T-helper 2 cell (primary cell): ENCODE measurements around the gene MLPH.

ENCODE experiments used
- DNase-seq, 5 experiments: peaks; one replicate each; pipeline versions ENCODE4 v3.0.0 to v3.0.0-alpha.2; 2012 to 2022

MLPH gene

DNA sequence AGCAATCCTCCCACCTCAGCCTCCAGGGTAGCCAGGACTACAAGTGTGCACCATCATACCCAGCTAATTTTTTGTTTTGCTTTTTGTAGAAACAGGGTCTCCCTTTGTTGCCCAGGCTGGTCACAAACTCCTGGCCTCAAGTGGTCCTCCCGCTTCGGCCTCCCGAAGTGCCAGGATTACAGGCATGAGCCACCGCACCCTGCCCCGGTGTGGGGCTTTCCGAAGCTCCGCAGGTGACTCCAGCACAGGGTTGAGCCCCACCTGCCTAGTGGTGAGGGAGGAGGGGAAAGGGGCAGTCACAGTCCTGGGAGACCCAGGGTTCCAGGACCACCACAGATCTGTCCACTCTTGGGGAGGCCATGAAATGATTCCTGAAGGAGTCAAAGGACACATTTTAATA, 84.5 kb downstream of the MLPH start:
- no peak for DNase-seq

DNA sequence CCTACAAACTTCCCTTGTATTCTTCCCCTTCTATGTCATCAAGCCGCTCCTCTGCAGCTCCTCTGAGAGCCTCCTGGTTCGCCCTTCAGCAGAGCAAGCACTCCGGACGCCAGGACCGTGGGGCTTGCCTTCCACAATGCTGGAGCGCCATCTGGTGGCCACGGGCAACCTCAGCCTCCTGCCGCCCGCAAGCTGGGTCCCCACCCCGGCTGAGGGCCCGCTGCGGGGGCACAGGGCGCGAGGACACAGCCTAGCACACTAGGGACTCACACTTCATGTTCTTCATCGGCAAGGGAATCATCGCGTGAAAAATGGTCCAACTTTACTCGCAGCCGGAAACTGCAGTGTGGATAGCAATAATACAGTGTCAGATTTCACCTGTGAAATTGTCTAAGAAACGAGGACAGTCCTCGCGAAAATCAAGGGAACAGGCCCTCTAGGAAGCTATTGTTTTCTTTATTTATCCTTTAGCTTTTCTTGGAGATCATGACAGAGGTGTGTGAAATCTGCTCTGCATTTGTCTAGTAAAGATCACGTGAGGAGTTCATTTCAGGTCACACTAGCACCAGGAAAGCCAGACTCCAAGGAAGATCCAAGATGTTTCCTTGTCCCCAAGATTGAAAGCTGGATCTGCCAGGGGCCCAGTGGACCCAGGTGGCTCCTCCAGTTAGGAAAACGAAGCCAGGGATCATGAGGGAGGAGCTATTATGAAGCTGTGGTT, 85.1 kb downstream of the MLPH start:
- peak; percentile 52 to 83 (median 77) for DNase-seq

DNA sequence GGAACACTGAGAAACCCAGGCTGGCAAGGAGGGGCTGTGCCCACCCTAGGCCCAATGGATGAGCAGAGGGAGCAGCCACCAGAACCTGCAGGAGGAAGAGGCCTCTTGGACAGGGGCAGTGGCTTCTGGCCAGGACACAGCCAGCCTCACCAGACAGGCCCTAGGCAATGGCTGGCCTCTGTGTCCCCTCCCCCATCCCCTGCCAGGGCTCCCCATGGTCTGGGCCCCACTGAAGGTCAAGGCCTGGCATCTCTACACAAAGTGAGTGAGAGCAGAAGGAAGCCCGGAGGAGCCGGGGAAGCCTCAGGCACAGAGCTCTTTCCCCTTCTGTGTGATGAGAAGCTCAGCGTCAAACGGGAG, 85.7 kb downstream of the MLPH start:
- no peak for DNase-seq

DNA sequence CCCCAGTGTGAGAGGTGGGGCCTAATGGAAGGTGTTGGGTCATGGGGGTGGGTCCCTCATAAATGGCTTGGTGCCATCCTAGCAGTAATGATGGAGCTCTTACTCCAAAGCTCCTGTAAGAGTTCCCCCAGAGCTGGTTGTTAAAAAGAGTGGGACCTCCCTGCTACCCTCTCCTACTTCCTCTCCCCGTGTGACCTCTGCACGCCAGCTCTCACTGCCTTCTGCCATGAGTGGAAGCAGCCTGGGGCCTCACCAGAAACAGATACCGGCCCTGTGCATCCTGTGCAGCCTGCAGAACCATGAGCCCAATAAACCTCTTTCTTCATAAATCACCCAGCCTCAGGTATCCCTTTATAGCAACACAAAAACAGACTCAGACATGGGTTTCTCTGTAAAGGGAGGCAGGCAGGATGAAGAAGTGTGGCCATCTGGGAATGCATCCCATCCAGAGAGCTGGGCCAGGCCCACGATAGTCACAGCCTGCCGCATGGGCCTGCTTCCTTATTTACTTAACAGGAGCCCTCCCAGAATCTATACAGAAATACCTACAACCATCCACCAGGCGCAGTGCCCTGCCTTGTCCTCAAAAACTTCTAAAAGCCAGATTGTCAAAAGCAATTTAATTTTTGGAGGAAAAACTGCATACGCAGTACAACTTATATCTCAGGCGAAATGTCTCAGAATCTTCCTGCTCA, 86.8 kb downstream of the MLPH start:
- no peak for DNase-seq

DNA sequence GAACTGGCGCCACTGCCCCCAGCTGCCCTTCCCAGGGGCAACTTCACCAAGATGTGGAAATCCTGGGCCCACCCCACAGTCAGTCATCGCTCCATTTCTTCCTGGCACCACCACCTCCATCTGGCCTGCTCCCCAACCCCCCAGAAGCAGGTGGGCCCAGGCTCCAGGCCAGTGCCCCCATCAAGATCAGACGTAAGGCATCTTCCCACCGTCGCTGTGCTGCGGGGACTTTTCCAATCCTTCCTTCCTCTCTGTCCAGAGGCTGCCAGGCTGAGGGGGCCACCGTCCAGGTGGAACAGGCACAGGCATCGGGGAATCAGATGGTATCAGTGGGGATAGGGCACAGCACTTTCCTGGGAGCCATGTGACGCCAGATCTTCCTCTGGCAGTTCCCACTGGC, 87.4 kb downstream of the MLPH start:
- no peak for DNase-seq

DNA sequence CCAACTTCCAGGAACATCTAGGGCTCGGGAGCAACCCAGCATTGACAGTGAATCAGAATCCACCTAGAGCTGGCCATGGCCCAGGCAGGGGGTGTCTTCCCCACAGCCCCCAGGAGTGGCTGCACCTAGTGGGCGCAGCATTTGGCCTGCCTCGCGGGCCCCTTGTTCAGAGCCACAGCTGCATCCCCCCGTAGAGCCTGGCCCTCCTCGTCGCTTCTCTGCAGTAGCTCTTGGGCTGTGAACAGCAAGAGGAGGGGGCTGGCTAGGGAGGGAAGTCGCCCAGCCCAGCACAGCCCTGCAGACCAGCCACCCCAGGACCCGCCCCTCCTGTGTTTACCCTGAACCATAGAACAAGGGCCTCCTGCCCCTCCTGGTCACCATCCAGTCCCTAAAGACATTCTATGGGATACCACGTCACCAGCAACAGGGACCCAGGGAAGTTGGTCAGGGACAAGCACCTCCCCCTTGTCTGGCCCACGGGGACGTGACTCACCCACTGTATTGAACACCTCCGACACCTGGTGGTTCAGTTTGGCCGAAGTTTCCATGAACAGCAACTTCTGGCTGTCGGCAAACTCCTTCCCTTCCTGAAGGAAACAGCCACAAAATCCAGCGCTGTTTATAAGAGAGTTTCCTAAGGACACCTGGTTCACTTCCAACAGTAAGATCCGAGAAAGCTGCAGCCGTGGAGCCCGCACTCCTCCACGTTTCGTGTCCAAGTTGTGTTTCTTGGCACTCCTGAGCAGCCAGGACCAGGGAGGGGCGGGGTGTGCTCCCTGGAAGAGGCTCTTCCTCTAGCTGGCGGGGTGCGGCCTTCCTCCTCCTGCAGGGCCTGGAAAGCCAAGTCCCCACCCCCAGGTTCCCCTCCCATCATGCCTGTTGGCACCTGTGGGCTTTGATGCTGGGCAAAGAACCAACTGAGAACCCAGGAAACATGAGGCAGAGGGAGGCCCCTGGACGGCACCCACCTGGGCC, 88.1 kb downstream of the MLPH start:
- DNase-seq, result no peak

DNA sequence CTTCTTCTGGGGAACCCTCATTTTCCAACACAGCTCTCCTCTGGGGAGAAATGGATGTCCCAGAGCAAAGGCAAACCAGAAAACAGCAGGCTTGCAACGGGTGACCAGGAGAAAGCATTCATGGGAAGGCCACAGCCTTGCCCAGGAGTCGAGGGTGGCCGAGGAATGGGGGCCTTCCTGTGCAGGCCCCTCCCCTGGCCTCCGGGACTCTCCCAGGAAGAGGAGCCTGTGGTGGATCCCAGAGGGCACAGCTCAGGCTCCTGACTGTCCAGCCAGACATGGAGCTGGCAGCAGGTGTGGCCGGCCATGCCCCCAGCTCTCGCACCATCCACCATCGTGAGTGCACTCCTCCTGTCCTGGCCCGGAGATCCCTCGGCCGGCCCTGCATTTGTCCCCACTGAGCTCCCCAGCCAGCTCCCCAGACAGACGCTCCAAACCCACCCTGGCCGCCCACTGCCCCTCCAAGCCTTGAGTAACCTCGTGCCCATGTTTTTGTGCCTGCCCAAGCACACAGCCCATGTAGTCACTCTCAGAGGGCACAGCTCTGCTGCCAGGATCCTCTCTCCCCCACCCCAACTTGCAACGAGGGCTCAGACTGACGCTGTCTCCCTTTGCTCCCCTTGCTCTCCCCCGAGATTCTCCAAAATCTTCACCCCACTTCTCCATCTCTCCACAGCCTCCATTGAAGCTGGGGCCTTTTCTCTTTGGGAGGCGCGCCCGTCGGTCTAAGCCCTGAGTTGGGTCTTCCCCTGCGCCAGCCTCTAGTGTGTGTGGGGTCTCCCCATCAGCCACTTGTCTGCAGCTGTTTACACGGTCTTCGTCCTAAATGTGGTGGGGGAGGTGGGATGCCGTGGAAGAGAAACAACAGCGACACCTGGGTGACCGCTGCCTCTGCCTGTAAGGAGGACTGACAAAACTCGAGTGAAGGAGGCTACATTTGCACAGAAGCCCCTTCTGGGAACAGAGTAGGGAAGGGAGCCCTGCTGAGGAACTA, 89.1 kb downstream of the MLPH start:
- DNase-seq, result no peak

DNA sequence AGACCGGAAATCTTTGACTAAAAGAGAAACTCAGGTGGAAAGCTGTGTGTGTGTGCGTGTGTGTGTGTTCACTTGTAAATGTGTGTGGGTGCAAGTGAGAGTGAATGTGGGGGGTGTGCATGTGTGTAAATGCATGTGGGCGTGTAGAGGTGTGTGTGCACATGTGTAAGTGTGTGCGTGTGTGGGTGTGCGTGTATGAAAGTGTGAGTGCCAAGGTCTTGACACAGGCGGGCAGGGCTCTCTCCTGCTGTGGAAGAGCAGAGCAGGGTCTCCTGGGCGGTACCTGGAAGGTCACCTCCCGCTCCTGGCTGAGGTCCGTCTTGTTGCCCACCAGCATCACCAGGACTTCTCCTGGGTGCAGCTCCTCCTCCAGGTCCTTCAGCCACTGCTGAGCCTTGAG, 89.9 kb downstream of the MLPH start:
- DNase-seq, result no peak

DNA sequence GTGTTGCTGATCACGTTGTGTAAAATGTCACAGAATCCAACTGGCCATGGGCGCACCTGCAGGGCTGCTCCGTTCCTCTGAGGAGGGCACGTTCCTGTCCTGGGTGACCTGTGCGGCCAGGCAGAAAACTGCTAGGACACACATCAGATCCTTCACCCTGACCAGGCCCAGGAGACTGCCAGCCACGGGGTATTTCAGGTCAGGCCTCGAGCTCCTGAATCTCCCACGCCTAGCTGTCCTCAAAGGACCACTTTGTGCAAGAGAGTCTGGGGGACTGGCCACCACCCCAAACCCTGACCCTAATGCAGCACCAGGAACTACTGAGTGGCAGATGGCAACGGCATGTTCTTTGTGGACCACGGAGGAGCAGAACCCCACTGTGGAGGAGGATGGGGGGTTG, 90.4 kb downstream of the MLPH start:
- no peak for DNase-seq

DNA sequence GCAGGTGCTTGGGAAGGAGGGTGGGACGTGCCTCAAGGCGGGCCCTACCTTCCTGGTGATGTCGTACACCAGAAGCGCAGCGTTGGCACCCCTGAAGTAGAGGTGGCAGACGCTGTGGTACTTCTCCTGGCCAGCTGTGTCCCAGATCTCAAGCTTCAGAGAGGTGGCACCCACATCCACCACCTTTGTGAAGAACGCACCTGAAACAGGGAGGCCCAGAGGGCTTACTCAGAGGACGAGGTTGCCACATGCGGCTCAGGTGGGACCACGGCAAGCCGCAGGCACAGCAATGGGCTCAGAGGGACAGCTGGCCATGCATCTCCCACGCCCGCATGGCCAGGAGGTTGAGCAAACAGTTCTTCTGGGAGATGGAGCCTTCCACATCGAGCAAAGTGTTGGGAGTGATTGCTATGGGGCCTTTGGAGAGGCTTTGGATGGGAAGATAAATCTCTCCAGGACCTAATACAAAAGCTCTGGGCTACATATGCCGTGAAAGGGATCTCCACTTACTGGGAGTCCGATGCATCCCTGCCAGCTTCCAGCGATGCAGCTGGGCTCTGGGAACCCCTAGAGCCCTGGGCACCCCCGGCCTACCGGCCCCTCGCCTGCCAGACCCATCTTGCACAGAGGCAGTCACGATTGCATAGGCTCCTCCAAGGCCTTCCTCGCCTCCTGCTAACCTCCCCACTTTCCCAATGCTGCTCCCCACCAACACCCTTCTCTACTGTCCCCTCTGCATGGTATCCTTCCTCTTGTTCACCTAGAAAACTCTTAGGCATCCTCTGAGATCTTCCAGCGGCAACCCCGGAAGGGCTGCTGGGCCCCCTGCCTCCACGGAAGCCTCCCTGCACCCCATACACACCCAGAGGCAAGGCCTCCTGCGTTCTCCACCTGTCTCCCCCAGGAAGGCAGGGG, 91.2 kb downstream of the MLPH start:
- no peak for DNase-seq

DNA sequence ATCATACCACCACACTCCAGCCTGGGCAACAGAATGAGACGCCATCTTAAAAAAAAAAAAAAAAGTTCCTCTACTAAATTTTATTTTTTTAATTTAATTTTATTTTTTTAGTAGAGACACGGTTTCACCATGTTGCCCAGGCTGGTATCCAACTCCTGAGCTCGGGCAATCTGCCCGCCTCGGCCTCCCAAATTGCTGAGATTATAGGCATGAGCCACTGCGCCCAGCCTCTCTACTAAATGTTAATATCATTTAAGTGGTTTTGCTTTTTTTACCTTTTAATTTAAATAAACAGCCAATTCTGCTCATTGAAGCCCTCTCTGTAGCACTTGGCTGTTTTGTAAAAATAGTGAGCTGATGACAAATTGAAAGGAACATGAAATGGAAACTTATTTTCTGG, 94.3 kb downstream of the MLPH start:
- DNase-seq, result no peak

DNA sequence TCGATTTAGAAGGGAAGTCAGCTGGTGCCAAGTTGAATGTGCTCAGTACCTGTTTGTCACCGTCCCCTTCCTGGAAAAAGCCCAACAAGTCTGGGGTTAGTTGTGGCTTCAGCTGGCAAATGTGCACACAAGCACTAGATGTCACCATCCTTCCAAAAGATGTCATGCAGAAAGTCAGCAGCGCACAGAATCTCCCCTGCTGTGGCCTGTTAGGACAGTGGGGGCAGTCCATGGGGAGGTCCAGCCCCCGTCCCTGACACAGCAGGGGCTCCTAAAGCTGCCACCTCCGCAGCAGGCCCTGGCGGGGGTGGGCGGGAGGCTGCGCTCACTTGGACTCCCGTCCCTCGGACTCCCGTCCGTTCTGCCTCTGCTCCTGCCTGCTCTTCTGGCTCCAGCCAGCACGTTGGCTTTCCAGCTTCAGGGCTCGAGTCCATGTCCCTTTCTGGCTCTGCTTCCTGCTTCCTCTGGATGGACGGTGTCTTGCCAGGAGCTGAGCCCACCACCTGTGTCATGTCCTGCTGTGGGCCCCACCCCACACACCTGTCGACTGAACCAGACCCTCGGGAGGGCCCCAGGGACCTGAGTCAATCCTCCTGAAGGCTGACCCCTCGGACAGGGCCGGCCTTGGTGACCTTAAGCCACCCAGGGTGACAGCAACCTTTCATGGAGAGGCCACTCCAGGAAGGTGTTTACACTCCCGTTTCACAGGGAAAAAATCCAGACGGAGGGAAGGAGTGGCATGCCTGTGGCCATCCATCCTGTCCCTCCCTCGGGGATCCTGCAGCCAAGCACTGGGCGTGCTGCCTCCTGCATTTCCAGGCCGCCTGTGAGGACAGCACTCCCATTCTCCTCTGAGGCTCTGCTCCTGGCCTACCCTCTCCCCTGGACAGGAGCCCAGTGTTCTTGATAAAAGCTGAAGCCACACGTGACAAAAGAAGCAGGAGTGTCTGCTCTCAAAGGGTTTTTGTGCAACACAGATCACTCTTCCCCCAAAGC, 95.0 kb downstream of the MLPH start:
- peak in 2 of 5 experiments; percentile 24 to 78 for DNase-seq

DNA sequence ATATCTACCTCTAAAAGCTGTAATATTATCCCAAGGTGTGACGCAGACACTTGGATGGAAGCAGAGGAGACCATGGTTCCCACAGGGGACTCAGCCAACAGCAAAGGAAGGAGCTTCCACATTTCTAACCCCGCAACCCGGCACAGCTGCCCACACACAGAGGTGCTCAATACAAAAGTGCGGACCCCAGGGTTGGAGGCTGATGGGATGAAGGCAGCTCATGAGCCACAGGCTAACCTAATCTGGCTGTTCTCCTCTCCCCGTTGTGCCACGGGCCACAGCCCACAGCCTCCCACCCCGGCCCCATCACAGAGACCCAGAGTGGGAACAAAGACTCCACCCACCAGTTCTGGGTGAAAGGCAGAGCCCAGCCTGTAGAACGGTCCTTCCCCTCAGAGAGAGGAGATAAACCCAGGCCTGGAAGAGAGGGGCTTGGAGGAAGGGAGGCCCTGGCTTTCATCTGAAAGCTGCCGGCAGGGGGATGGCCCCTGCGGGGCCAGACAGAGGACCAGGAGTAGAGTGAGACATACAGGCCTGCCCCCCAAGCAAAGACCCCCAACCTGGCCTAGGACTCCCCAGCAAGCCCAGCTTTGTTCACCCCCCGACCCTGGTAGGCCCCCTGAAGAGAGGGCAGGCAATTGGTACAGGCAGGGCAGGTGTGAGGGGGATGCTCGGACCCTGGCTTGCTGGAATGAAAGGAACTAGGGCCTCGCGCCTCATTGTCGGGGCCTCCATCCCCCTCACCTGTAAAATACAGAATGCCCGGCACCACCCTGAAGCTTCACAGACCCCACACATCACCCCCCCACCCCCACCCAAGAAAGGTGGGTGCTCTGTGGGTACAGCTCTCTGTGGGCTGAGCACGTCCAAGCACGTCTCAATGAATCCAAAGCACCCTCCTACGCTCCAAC, 96.6 kb downstream of the MLPH start:
- DNase-seq, result no peak

DNA sequence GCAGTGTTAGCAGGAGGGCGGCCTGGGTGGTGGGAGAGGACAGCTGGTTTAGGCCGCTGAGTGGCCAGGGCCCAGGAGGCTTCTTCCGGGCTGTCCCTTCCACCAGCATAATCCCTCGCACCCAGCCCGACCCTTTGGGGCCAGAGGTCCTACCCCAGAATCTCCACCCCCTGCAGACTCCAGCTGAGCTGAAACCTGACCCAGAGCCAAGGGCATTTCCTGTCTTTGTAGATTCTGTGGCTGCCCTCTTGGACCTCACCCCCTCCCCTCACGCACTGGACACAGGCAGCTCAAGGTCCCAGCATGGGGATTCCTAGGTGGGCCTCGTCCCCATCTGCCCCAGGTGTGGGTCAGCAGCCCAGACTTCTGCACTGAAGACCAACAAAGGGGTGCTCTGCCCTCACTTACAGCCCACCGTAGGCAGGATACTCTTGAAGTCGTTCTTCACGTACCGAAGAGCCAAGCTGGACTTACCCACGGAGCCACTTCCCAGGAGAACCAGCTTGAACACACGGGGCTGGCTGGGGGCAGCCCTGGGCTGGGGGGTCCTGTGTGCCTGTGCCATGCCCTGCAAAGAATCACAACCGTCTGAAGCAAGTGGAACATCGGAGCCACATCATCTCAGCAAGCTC, 98.7 kb downstream of the MLPH start:
- no peak for DNase-seq

DNA sequence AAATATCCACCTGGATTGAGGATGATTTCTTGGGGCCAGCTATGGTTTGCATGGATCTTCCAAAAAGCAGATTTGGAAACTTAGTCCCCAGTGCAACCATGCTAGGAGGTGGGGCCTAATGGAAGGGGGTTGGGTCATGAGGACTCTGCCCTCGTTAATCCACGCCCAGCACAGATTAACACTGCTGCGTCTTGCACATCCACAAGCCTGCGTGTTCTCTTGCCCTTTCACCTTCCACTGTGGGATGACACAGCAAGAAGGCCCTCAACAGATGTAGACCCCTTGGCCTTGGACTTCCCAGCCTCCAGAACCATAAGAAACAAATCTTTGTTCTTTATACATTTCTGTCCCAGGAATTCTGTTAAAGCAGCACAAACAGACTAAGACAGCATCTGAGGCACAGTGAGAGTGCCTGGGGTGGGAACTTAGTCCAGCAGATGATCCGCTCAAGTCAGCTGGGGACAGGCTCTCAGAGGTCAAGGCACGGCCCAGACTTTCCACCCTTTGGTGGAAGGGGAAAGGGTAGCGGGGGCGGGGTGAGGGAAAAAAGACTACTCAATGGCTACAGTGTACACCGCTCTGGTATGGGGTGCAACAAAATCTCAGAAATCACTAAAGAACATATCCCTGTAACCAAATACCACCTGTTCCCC, 101.1 kb downstream of the MLPH start:
- no peak for DNase-seq

DNA sequence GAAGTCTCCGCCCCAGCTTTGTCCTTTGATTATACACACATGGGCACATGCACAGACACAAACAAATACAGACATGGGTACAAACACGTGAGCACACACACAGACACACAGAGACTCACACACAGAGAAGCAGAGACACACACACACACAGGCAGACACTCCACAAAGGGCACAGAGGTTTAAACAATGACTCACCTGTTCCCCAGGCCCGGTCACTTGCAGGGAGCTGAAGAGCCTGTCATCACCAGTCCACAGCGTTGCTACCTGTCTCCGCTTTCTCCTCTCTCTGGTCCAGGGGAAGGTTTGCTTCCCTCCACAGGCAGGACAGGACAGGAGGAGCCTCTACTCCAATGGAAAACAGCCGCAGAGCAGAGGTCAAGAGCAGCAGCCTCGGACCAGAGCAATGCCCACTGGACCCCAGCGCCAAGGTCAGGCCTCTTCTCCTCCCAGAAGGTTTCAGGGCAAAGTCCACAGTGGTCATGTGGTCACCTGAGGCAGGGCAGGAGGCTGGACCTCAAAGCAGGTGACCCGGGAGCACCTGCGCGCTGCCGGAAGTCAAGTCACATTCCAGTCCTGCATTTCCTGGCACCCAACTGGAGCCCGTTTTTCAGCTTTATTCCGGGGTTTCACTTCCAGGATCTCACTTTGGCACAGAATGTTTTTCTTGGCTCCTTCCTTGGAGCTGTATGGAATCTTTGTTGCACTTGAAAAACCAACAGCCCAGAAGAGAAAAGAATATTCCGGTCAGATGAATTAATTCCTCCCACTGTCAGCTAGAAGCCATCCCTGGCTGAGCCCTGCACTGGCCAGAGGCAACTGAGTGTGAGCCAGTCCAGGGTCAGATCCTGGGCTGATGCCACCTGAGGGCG, 103.5 kb downstream of the MLPH start, which contains the start of gene RAB17:
TSS of gene RAB17 (minus strand) at position 463 of the 869 bp plus-strand sequence. CDS start 4,580 bp downstream, outside the sequence.
- DNase-seq, result peak in 1 of 5 experiments; percentile 31
